ENCODE data around the gene CDH4. TPM values are rescaled to one million over a fixed set of nuclear protein-coding genes. Genes with fewer than 3 reads are reported as not detected.

The CDH4 gene
- polyA plus RNA-seq (2012; ENCODE audit: insufficient read length, low read depth): 74.2 TPM

- peak; percentile 75 for TF ChIP-seq TAF1 (IDR thresholded peaks at IDR 0.05; ENCODE audit: borderline replicate concordance, insufficient read depth, low read length)
- TF ChIP-seq REST (IDR thresholded peaks at IDR 0.05; ENCODE audit: insufficient read depth in 1 of 2, low read depth in 2 of 2, low read length in 2 of 2): 0 out of 4 replicates have a peak, but pooled peaks of 1 of the 2 experiments have one; percentile 15
- no peak for TF ChIP-seq SIN3A (IDR thresholded peaks at IDR 0.05; ENCODE audit: borderline replicate concordance, insufficient read depth, low read length)
- peak; percentile 57 for TF ChIP-seq FOXP2 (optimal IDR thresholded peaks at IDR 0.05; ENCODE audit: borderline replicate concordance, extremely low read depth, extremely low read length, insufficient read depth)
- TF ChIP-seq POLR2AphosphoS5 (IDR thresholded peaks at IDR 0.05; ENCODE audit: low read depth, low read length): peak; percentile 42
These were observed at the start of gene CDH4 for GRCh38 chr20:61251529-61252393. TSS of gene CDH4 (plus strand) at chr20:61252261.

GRCh38 chr20:61203320-61203719, 48.7 kb upstream of the CDH4 start:
- no peak for TF ChIP-seq POLR2AphosphoS5 (IDR thresholded peaks at IDR 0.05; ENCODE audit: low read depth, low read length)
- no peak for TF ChIP-seq TAF1 (IDR thresholded peaks at IDR 0.05; ENCODE audit: borderline replicate concordance, insufficient read depth, low read length)
- TF ChIP-seq REST (IDR thresholded peaks at IDR 0.05; ENCODE audit: insufficient read depth in 1 of 2, low read depth in 2 of 2, low read length in 2 of 2): no peak
- TF ChIP-seq FOXP2 (optimal IDR thresholded peaks at IDR 0.05; ENCODE audit: borderline replicate concordance, extremely low read depth, extremely low read length, insufficient read depth): no peak

- no peak for TF ChIP-seq TAF1 (IDR thresholded peaks at IDR 0.05; ENCODE audit: borderline replicate concordance, insufficient read depth, low read length)
- no peak for TF ChIP-seq SIN3A (IDR thresholded peaks at IDR 0.05; ENCODE audit: borderline replicate concordance, insufficient read depth, low read length)
- no peak for TF ChIP-seq REST (IDR thresholded peaks at IDR 0.05; ENCODE audit: insufficient read depth in 1 of 2, low read depth in 2 of 2, low read length in 2 of 2)
These were observed 47.9 kb upstream of the CDH4 start for GRCh38 chr20:61204206-61204605.

GRCh38 chr20:61205769-61206168, 46.3 kb upstream of the CDH4 start:
- TF ChIP-seq FOXP2 (optimal IDR thresholded peaks at IDR 0.05; ENCODE audit: borderline replicate concordance, extremely low read depth, extremely low read length, insufficient read depth) (no peak), POLR2AphosphoS5 (IDR thresholded peaks at IDR 0.05; ENCODE audit: low read depth, low read length) (no peak), TAF1 (IDR thresholded peaks at IDR 0.05; ENCODE audit: borderline replicate concordance, insufficient read depth, low read length) (no peak), REST (IDR thresholded peaks at IDR 0.05; ENCODE audit: insufficient read depth in 1 of 2, low read depth in 2 of 2, low read length in 2 of 2) (no peak), SIN3A (IDR thresholded peaks at IDR 0.05; ENCODE audit: borderline replicate concordance, insufficient read depth, low read length) (no peak)

Measured in PFSK-1 (cell line).